Mesodermal cell (in vitro differentiated cells): ENCODE measurements around the gene TMEM237.

Experiments
- H3K27ac ChIP-seq: 2 replicates; pipeline ENCODE4 v1.7.0; 2013; ENCODE audit warnings: mild to moderate bottlenecking, low read depth, low read length, moderate library complexity; ENCODE audit not compliant: severe bottlenecking
- H3K36me3 ChIP-seq: 2 replicates; pipeline ENCODE4 v1.7.1; 2013; ENCODE audit warnings: mild to moderate bottlenecking, low read length, moderate library complexity; ENCODE audit not compliant: control insufficient read depth, insufficient read depth
- H3K4me1 ChIP-seq: one replicate; pipeline ENCODE4 v1.7.1; 2013; ENCODE audit warnings: mild to moderate bottlenecking, low read length; ENCODE audit not compliant: insufficient read depth, control insufficient read depth, poor library complexity, severe bottlenecking
- H3K4me3 ChIP-seq: 2 replicates; pipeline ENCODE4 v1.7.0; 2013; ENCODE audit warnings: low read length, control low read depth, mild to moderate bottlenecking; ENCODE audit not compliant: insufficient read depth, poor library complexity, severe bottlenecking; ENCODE audit errors: extremely low read depth
- H3K9me3 ChIP-seq: 2 replicates; pipeline ENCODE4 v1.7.1; 2013; ENCODE audit warnings: mild to moderate bottlenecking, low read length, moderate library complexity; ENCODE audit not compliant: control insufficient read depth
- WGBS, 2 experiments: methylation state at CpG; one replicate each; pipeline ENCODE4 v1.1.5; 2013; ENCODE audit warnings: missing lambda C conversion rate in 2 of 2; ENCODE audit not compliant: insufficient coverage in 2 of 2; 5-methylcytosine and 5-hydroxymethylcytosine counted together

Gene TMEM237

DNA sequence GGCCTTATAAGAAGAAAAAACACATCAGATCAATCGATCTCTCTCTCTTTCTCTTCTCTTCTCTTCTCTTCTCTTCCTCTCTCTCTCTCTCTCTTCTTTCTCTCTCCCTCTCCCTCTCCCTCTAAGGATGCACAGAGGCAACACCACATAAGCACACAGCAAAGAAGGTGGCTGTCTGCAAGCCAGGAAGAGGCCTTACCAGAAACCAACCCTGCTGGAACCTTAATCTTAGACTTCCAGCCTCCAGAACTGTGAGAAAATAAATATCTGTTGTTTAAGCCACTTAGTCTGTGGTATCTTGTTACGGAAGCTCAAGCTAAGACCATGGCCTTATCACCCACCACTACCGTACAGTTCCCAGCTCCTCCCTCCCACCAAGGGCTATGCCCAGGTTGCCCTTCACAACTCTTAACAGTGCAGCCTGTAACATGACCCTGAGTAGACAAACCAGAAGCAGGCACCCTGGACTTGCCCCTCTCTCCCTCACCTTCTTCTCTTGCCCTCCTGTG lies 25.2 kb upstream of the TMEM237 start:
- 86 to 92% methylated on average over 1 to 2 of the region's 3 CpGs for WGBS, 2 experiments

GRCh38 chr2:201664334-201664733 lies 21.0 kb upstream of the TMEM237 start:
- Histone ChIP-seq H3K27ac (no peak overlapping the region), H3K4me3 (no peak overlapping the region), H3K36me3 (no peaks in the 10 kb centered on the region), H3K9me3 (no peaks in the 10 kb centered on the region), H3K4me1 (no peaks in the 10 kb centered on the region)
- 87 to 92% methylated on average over 7 to 8 of the region's 8 CpGs for WGBS, 2 experiments

More for the DNA sequence above, 25.2 kb upstream of the TMEM237 start:
- H3K9me3 ChIP-seq, result no peaks in the 10 kb centered on the region
- H3K27ac ChIP-seq, result no peak overlapping the region
- no peak overlapping the region for H3K4me3 ChIP-seq
- H3K4me1 ChIP-seq, result no peaks in the 10 kb centered on the region
- H3K36me3 ChIP-seq, result no peaks in the 10 kb centered on the region

DNA sequence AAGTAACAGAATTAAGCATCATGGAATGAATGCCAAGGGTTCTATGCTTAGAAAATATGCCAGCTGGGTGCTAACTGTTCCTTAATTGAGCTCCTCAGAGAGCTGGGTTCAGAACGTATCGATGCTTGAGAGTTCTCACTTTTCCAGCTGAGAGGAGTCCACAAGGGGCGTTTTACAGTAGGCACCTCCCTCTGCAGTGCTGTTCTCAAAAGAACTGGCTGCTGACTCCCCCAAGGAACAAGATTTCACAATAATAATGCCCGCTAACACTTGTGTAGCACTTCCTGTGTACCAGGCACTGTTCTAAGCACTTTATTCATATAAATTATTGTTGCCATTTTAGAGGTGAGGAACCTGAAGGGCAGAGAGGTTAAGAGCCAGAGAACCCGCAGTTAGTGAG lies 18.1 kb upstream of the TMEM237 start:
- 67 to 68% methylated on average over 3 to 4 of the region's 5 CpGs for WGBS, 2 experiments
- no peak overlapping the region for H3K4me3 ChIP-seq
- no peaks in the 10 kb centered on the region for H3K9me3 ChIP-seq
- peaks cover 4% of the 10 kb centered on the region for H3K4me1 ChIP-seq
- H3K27ac ChIP-seq, result no peak overlapping the region
- no peaks in the 10 kb centered on the region for H3K36me3 ChIP-seq

- Histone ChIP-seq H3K27ac (no peak overlapping the region), H3K4me1 (peaks cover 4% of the 10 kb centered on the region), H3K9me3 (no peaks in the 10 kb centered on the region), H3K36me3 (no peaks in the 10 kb centered on the region), H3K4me3 (no peak overlapping the region)
- 85 to 89% methylated on average over 3 to 4 of the region's 5 CpGs for WGBS, 2 experiments
Measured at GRCh38 chr2:201660293-201660895, 17.1 kb upstream of the TMEM237 start.

DNA sequence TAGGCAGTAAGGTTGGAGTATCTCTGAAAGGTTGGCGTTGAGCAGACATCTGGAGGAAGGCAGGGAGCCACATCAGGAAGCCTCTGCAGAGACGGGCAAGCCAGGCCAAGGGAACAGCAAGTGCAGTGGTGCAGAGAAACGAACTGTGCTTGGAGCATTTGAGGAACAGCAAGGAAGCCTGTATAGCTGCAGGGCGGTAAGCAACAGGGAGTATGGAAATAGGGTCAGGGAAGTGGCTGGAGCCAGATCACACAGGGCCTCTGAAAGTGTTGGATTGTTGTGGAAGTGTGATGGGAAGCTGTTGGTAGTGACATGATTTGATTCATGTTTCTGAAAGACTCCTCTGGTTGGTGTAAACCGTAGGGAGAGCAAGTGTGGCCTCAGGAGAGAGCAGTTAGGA lies 13.4 kb upstream of the TMEM237 start:
- Histone ChIP-seq H3K9me3 (no peaks in the 10 kb centered on the region), H3K27ac (no peak overlapping the region), H3K36me3 (no peaks in the 10 kb centered on the region), H3K4me3 (no peak overlapping the region), H3K4me1 (peaks cover 16% of the 10 kb centered on the region)
- 69 to 73% methylated on average over 5 of the region's 5 CpGs for WGBS, 2 experiments

GRCh38 chr2:201656102-201656501 lies 12.8 kb upstream of the TMEM237 start:
- Histone ChIP-seq H3K4me1 (peaks cover 16% of the 10 kb centered on the region), H3K36me3 (no peaks in the 10 kb centered on the region), H3K4me3 (no peak overlapping the region), H3K27ac (no peak overlapping the region), H3K9me3 (no peaks in the 10 kb centered on the region)
- 95 to 96% methylated on average over 11 of the region's 11 CpGs for WGBS, 2 experiments

- Histone ChIP-seq H3K9me3 (no peaks in the 10 kb centered on the region), H3K27ac (no peak overlapping the region), H3K4me3 (no peak overlapping the region), H3K36me3 (no peaks in the 10 kb centered on the region), H3K4me1 (peaks cover 16% of the 10 kb centered on the region)
- 92 to 94% methylated on average over 4 of the region's 5 CpGs for WGBS, 2 experiments
Measured at GRCh38 chr2:201654616-201655384, 11.5 kb upstream of the TMEM237 start.

DNA sequence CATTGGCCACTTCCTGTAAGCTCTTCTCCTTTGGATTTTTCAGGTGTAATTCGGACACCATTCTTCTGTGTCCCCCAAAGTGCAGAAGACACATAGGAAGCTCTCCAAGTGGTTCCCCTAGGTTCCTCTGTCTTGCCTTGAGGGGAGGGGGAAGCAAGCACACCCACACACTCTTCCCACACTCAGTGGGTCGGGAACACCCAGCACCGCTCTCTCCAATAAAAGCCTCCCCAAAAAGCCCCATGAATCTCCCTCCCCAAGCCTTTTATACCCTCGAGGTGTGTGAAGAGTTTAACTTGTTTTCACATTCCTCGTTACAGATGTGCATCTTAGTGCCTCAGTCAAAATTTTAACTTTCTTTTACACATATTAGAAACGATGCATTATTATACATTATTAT lies 9.9 kb upstream of the TMEM237 start:
- Histone ChIP-seq H3K4me1 (peaks cover 16% of the 10 kb centered on the region), H3K27ac (peak overlapping the region; percentile 54)

DNA sequence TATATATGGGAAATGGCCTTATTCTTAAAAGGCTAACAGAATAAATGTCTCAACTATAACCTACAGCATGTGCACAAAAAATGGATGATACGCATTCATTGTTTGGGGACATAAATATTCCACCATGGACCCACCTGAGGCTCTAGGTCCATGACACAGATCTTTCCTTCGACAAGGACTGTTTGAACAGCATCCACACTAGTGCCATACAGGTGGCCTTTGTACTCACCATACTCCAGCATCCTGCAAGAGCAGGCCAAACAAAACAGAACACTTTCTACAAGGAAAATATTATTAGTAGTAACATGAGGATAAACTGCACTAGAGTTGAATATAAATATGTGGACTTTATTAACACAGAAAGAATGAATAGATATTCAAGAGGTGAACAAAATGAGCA lies 6.1 kb upstream of the TMEM237 start:
- H3K36me3 ChIP-seq, result no peaks in the 10 kb centered on the region
- H3K9me3 ChIP-seq, result no peaks in the 10 kb centered on the region
- no peak overlapping the region for H3K27ac ChIP-seq
- H3K4me1 ChIP-seq, result peaks cover 6% of the 10 kb centered on the region
- 86 to 100% methylated on average over 1 to 2 of the region's 2 CpGs for WGBS, 2 experiments
- no peak overlapping the region for H3K4me3 ChIP-seq

More for the DNA sequence above, 9.9 kb upstream of the TMEM237 start:
- WGBS, 2 experiments, result 93 to 100% methylated on average over 1 to 3 of the region's 6 CpGs
- Histone ChIP-seq H3K4me3 (no peak overlapping the region), H3K9me3 (no peaks in the 10 kb centered on the region), H3K36me3 (no peaks in the 10 kb centered on the region)

DNA sequence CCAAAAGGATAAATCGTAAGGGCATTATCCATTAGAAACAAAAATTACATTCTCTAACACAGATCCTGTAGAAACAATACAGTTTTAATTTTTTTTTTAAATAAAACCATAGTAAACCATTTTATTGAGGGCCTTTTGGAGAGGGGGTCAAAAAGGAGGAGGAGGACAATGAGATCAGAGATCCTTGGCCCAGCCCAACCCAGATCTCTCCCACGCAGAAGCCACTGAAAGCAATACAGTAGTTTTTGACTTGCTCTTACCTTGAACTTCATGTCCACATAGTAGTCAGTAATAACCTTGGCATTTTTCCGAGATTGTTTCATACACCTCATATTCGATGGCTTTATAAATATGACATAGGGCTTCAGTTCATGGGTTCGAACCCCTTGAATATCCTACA lies 4.1 kb upstream of the TMEM237 start:
- Histone ChIP-seq H3K4me3 (no peak overlapping the region), H3K36me3 (no peaks in the 10 kb centered on the region), H3K9me3 (no peaks in the 10 kb centered on the region), H3K27ac (no peak overlapping the region), H3K4me1 (peaks cover under 1% of the 10 kb centered on the region)
- WGBS, 2 experiments, result 72 to 91% methylated on average over 2 of the region's 5 CpGs

DNA sequence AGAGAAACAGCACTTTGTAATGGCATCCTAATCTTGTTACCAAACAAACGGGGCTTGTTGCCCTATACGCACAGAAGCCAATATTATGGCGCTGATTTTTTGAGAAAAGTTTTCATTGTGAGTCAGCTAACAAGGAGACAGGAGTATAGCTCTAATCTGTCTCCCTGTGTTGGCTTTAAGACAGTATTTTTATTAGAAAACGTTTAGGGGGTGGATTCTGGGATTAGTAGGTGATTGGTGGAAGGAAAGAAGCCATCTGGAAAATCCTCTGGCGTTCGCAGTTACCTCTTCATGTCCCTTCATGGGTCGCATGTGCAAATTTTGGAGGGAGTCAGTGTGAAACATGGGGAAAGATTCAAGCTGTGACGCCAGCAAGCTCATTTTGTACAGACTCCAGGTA lies 698 bp upstream of the TMEM237 start:
- Histone ChIP-seq H3K9me3 (no peaks in the 10 kb centered on the region), H3K4me3 (peak overlapping the region; percentile 82), H3K27ac (no peak overlapping the region), H3K36me3 (peaks cover 2% of the 10 kb centered on the region), H3K4me1 (no peaks in the 10 kb centered on the region)
- WGBS, 2 experiments, result 65 to 84% methylated on average over 4 to 7 of the region's 8 CpGs
